Transverse colon (tissue), 3 donors: ENCODE data around the gene POLR1D.

ENCODE experiments used
- CTCF ChIP-seq, 5 experiments: fragments of 200-600 bp in 3 of 5; fragments of 450-650 bp in 2 of 5; sonication (generic) in 3 of 5; IDR thresholded peaks; 1 replicate in 2 of 5; 2 replicates in 3 of 5; pipeline ENCODE4 v1.5.1; 2016 to 2017; ENCODE audit warnings: antibody characterized with exemption in 5 of 5, inconsistent platforms in 3 of 5, mild to moderate bottlenecking in 2 of 5, moderate library complexity in 1 of 5
- EP300 ChIP-seq: sonication (generic); formaldehyde crosslinking; IDR thresholded peaks from one replicate; pipeline ENCODE4 v1.6.1; 2017; ENCODE audit warnings: antibody characterized with exemption, low read depth
- POLR2A ChIP-seq: fragments of 450-650 bp; IDR thresholded peaks from one replicate; pipeline ENCODE4 v1.6.1; 2016; ENCODE audit warnings: antibody characterized with exemption, mild to moderate bottlenecking, moderate library complexity

GRCh38 chr13:27637289-27637626, 15.6 kb downstream of the POLR1D start:
- TF ChIP-seq CTCF (IDR thresholded peaks at IDR 0.05) (no peak), EP300 (no peak), POLR2A (no peak)
